ENCODE data around the gene BICDL1.

Gene BICDL1

GRCh38 chr12:120055231-120056000, 66.4 kb downstream of the BICDL1 start:
- TF ChIP-seq ZNF274 (IDR thresholded peaks at IDR 0.05; ENCODE audit: low read depth, low read length) = no peak
- H3K4me3 ChIP-seq (ENCODE audit: low read length) = no peak overlapping the region

- no peak overlapping the region for H3K4me3 ChIP-seq (ENCODE audit: low read length)
- TF ChIP-seq ZNF274 (IDR thresholded peaks at IDR 0.05; ENCODE audit: low read depth, low read length) = no peak
Observed at GRCh38 chr12:120056739-120057138, 67.7 kb downstream of the BICDL1 start.

GRCh38 chr12:120060196-120060595, 71.2 kb downstream of the BICDL1 start:
- H3K4me3 ChIP-seq (ENCODE audit: low read length) = no peak overlapping the region
- TF ChIP-seq ZNF274 (IDR thresholded peaks at IDR 0.05; ENCODE audit: low read depth, low read length) = no peak

GRCh38 chr12:120060717-120061116, 71.7 kb downstream of the BICDL1 start:
- H3K4me3 ChIP-seq (ENCODE audit: low read length) = no peak overlapping the region
- TF ChIP-seq ZNF274 (IDR thresholded peaks at IDR 0.05; ENCODE audit: low read depth, low read length) = no peak

- TF ChIP-seq ZNF274 (IDR thresholded peaks at IDR 0.05; ENCODE audit: low read depth, low read length) = no peak
Observed at GRCh38 chr12:120061575-120062214, 72.7 kb downstream of the BICDL1 start.

GRCh38 chr12:120062976-120063579, 74.0 kb downstream of the BICDL1 start:
- no peak for TF ChIP-seq ZNF274 (IDR thresholded peaks at IDR 0.05; ENCODE audit: low read depth, low read length)
- H3K4me3 ChIP-seq (ENCODE audit: low read length) = no peak overlapping the region

More at GRCh38 chr12:120061575-120062214, 72.7 kb downstream of the BICDL1 start:
- no peak overlapping the region for H3K4me3 ChIP-seq (ENCODE audit: low read length)

GRCh38 chr12:120064054-120064940, 75.3 kb downstream of the BICDL1 start:
- no peak for TF ChIP-seq ZNF274 (IDR thresholded peaks at IDR 0.05; ENCODE audit: low read depth, low read length)
- H3K4me3 ChIP-seq (ENCODE audit: low read length) = no peak overlapping the region

- H3K4me3 ChIP-seq (ENCODE audit: low read length) = no peak overlapping the region
Observed at GRCh38 chr12:120065472-120065871, 76.4 kb downstream of the BICDL1 start.

GRCh38 chr12:120066341-120066740, 77.3 kb downstream of the BICDL1 start:
- no peak for TF ChIP-seq ZNF274 (IDR thresholded peaks at IDR 0.05; ENCODE audit: low read depth, low read length)
- H3K4me3 ChIP-seq (ENCODE audit: low read length) = no peak overlapping the region

More at GRCh38 chr12:120065472-120065871, 76.4 kb downstream of the BICDL1 start:
- no peak for TF ChIP-seq ZNF274 (IDR thresholded peaks at IDR 0.05; ENCODE audit: low read depth, low read length)

- no peak for TF ChIP-seq ZNF274 (IDR thresholded peaks at IDR 0.05; ENCODE audit: low read depth, low read length)
- no peak overlapping the region for H3K4me3 ChIP-seq (ENCODE audit: low read length)
Observed at GRCh38 chr12:120067084-120067869, 78.2 kb downstream of the BICDL1 start.

- H3K4me3 ChIP-seq (ENCODE audit: low read length) = no peak overlapping the region
- TF ChIP-seq ZNF274 (IDR thresholded peaks at IDR 0.05; ENCODE audit: low read depth, low read length) = no peak
Observed at GRCh38 chr12:120067901-120068300, 78.9 kb downstream of the BICDL1 start.

- no peak for TF ChIP-seq ZNF274 (IDR thresholded peaks at IDR 0.05; ENCODE audit: low read depth, low read length)
- no peak overlapping the region for H3K4me3 ChIP-seq (ENCODE audit: low read length)
Observed at GRCh38 chr12:120069278-120069677, 80.2 kb downstream of the BICDL1 start.

- no peak for TF ChIP-seq ZNF274 (IDR thresholded peaks at IDR 0.05; ENCODE audit: low read depth, low read length)
- H3K4me3 ChIP-seq (ENCODE audit: low read length) = no peak overlapping the region
Observed at GRCh38 chr12:120071493-120072020, 82.5 kb downstream of the BICDL1 start.
